Astrocyte of the cerebellum (primary cell): ENCODE results near the gene RESP18.
A peak's percentile ranks its signal among the peaks of the same experiment; 100 is the strongest.

Experiments used
- DNase-seq: peaks from one replicate; pipeline ENCODE4 v3.0.0-alpha.2; 2011; ENCODE audit warnings: low read depth
- H3K4me3 ChIP-seq: 2 replicates; pipeline ENCODE4 v1.5.1; 2011; ENCODE audit warnings: mild to moderate bottlenecking, low read depth, low read length, moderate library complexity
- in situ Hi-C: cut with HindIII; loops from 2 replicates; pipeline ENCODE4 v1.10.0; 2017; ENCODE audit warnings: low sequenced_read_pairs
- TF ChIP-seq, protein P1 (sequence below): IDR thresholded peaks from 2 replicates; pipeline ENCODE4 v1.5.1; 2012; ENCODE audit warnings: low read length, low read depth, moderate library complexity, mild to moderate bottlenecking; ENCODE audit errors: missing control alignments

RESP18 gene

DNA sequence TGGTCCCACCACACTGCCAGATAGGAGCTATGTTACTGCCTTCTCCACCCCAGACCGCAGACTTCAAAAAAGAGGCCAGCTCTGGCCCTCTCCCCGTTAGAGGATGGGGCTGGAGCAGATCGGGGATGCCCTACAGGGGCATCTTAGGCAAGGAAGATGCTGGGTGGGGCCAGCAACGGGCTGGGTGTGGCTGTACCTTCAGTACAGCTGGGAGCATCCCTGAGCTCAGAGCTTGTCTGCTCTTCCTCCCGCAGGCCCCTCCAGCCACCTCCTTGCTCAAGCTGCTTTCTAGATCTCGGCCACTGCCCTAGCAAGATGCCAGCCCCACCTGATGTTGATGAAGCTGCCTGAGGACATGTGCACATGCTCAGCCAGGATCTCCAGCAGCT lies 33.2 kb downstream of the RESP18 start:
- DNase-seq: no peak
- TF ChIP-seq, protein P1, sequence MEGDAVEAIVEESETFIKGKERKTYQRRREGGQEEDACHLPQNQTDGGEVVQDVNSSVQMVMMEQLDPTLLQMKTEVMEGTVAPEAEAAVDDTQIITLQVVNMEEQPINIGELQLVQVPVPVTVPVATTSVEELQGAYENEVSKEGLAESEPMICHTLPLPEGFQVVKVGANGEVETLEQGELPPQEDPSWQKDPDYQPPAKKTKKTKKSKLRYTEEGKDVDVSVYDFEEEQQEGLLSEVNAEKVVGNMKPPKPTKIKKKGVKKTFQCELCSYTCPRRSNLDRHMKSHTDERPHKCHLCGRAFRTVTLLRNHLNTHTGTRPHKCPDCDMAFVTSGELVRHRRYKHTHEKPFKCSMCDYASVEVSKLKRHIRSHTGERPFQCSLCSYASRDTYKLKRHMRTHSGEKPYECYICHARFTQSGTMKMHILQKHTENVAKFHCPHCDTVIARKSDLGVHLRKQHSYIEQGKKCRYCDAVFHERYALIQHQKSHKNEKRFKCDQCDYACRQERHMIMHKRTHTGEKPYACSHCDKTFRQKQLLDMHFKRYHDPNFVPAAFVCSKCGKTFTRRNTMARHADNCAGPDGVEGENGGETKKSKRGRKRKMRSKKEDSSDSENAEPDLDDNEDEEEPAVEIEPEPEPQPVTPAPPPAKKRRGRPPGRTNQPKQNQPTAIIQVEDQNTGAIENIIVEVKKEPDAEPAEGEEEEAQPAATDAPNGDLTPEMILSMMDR: no peak
- in situ Hi-C loops: no loop called here
- H3K4me3 ChIP-seq: no peak overlapping the region

DNA sequence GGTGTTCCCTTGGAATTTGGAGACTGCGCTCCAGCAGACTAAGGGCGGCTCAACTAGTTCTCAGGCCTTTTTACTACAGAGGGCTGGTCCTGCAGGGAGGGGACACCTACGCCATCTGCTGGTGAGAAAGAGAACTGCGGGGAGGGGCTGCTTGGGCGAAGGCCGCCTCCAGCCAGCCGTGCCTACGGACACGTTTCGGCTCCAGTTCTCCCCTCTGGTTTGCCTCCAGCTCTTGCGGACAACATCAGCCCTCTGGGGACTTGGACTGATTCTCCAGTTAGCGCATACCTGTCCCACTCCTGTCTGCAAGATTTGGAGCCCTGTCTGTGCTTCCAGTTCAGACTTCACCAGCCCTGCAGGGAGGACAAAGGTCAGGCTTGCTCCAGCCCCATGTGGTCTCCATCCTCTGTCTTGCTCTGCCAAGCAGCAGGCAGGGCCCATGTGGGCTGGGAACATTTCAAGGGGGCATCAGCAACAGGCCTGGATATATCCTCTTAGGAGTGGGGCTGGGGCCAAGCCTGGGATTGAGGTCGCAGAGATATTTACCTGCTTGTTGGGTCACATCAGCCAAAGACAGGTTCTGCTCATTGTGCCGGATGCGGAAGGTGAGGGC lies 33.7 kb downstream of the RESP18 start:
- H3K4me3 ChIP-seq: no peak overlapping the region
- TF ChIP-seq, protein P1: peak; percentile 98
- DNase-seq: peak; percentile 42
- in situ Hi-C loops: no loop called here

DNA sequence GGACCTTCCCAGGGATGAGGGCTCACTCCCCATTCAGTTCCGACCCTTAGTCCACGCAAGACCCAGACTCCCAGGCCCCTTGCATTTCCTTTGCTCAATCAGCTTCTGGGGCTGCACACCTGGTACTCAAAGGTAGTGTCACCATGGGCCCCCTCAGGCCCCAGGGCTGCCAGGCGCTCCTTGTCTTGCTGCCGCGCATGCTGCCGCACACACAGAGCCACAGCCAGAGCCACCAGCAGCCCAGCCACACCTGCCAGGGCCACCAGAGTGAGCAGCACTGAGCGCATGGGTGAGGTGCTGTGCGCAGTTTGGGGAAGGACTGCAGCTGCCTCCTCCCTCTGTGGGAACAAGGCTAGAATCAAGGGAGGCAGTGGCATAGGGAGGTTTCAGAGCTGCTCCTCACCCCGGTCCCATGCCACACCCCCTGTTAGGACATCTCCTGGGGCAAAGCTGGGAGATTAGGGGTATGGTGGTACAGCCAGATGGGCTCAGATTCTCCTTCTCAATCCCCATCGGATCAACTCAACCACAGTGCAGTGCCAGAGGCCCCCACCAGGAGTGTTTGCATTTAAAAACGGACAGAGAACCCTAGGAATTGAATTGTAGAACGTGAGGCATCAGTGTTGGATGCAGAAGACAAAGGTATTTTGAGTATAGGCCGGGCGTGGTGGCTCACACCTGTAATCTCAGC lies 34.6 kb downstream of the RESP18 start:
- in situ Hi-C loops: no loop called here
- TF ChIP-seq, protein P1: peak; percentile 26
- no peak for DNase-seq
- no peak overlapping the region for H3K4me3 ChIP-seq

DNA sequence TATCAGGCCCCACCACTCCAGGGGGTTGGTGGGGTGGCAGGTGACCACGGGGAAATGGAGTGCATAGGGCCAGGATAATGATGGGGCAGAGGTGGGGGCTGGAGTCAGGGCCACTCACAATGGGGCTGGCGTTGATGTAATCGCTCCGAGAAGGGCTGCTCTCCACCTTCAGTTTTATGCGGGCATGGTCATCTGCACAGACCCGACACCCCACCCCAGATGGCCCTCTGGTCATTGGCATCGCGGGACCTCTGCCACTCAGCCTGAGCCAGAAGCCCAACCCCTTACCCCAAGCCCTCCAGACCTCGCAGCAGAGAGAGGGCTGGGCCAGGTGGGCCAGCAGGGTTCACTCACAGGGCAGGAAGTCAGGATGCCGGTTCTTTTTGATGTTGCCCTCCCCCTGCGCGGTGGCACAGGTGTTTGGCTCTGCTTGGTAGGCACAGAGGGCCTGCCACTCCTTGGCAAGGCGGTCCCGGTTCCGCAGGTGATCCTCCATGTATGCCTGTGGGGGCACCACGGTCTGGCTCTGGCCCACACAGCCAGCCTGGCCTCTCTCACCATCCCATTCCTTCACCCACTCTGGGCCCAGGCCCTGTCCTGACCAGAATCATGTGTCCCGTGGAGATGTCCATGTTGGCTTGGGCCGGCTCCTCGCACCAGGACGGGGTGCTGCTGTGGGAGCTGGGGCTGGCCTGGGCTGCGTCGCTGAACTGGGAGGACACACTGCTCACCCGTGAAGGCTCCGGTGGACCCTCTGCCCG lies 35.7 kb downstream of the RESP18 start:
- TF ChIP-seq, protein P1: no peak
- no peak for DNase-seq
- in situ Hi-C loops: no loop called here
- H3K4me3 ChIP-seq: no peak overlapping the region

DNA sequence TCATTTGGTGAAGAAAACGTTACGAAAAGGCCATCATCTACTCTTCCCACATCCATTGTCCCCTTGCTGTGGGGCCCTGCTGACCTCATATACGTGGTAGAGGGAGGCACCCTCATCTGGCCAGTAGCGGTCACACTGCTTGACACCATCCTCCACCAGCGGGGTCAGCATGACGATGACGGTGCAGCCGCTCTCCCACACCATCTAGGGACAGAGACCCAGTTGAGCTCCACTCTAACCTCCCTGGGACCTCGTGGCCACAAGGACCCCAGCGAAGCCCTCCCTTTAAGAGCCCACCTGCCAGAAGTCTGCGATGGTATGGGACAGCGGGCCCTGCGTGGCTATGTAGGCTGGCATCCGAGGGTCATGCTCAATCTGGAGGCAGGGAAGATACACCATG lies 36.4 kb downstream of the RESP18 start:
- DNase-seq: no peak
- H3K4me3 ChIP-seq: no peak overlapping the region
- TF ChIP-seq, protein P1: no peak
- in situ Hi-C loops: no loop called here

DNA sequence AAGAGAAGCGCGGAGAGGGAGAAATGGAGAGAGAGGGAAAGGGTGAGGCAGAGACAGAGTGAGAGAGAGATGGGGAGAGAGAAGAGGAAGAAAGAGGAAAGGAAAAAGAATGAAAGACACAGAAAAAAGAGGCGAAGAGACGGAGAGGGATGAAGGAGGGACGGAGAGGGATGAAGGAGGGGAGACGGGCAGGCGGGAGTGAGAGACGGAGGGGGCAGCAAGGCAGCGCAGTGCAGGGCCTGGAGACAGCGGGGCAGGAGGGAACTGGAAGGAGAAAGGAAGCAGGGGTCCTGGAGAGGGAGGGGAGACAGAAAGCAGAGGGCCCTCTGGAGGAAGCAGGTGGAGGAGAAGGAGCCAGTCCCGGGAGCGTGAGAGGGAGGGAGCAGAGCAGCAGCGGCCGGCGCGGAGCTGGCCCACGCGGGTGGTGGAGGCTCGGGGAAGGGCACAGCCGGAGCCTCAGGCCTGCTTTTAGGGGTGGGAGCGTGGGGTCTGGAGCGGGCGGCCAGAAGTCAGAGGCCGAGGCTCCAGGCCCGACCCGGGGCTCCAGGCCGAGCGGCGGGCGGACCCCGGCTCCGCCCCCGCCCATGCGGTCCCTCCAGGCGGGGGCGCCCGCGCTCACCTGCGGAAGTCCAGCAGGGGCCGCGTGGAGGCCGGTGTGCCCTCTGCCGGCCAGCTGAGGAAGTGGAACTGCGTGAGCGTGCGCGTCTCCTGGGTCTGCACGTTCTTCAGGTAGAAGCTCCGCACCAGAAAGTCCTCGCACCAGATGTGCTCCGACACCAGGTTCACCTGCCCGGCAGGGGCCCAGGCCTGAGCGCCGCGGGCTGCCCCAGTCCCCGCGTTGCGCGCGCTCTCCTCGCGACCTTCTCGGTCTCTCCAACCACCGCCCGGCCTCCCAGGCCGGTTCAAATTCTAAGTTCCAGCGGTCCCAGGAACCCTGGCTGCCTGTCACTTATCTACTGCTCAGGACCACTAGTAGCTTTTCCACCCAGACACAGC lies 37.9 kb downstream of the RESP18 start:
- peak; percentile 40 for DNase-seq
- H3K4me3 ChIP-seq: peak overlapping the region; percentile 42
- in situ Hi-C loops: no loop called here
- TF ChIP-seq, protein P1: peak; percentile 84
